Measurements from ENCODE around the gene MAN2B2.

Gene MAN2B2

DNA sequence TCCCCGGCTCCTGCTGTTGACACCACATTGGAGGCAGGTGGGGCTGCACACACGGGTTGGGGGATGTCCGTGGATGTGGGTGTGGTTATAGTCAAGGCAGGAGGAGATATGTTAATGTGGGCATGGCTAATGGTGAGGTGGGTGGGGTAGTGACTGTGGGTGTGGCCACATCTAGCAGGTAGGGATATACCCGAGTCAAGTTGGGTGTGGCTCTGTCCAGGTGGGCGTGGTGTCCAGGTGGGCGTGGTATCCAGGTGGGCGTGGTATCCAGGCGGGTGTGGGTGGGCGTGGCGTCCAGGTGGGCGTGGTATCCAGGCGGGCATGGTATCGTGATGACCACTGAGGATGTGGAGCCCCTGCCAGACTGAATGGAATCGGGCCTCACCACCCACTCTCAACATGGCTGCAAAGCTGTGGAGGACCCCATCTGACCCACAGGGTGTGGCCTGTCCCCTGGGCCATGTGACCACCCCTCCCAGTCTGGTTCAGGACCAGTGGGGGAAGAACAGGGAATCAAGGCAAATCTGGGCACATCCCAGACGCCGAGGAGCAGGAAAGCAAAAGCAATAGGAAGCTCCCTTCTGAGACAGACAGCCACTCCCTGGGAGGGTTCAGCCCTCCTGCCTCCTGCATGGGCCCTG lies 21.0 kb downstream of the MAN2B2 start:
- DNase-seq = no peak

GRCh38 chr4:6596948-6597347 lies 22.0 kb downstream of the MAN2B2 start:
- no peak for DNase-seq

GRCh38 chr4:6598127-6598526 lies 23.1 kb downstream of the MAN2B2 start:
- DNase-seq = no peak

- no peak for DNase-seq
Measured at GRCh38 chr4:6598641-6599040, 23.7 kb downstream of the MAN2B2 start.

DNA sequence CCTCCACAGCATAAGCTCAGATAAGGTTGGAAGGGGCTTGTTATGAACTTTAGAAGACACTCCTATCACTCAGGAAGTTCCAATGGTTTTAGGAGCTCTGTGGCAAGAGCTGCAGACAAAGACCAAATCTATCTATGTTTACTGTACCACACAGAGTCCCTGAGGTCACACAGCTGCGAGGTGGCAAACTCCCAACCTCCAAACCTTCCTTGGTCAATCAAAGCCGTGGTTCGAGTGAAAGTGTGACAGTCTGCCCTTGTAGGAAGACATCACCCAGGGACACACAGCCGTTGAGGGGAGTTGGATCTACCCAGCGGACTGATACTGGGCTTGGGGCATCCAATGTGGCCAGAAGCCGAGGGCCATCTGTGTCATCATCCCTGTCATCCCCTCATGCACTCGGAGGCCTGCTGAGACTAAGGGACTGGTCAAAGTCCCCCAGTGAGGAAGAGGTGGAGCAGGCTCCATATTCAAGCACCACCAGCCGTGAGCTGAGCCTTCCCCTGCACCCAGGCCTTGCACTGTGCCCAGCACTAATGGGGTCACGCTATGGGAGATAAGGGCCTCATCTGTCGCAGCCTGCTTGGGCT lies 26.8 kb downstream of the MAN2B2 start:
- no peak for DNase-seq

DNA sequence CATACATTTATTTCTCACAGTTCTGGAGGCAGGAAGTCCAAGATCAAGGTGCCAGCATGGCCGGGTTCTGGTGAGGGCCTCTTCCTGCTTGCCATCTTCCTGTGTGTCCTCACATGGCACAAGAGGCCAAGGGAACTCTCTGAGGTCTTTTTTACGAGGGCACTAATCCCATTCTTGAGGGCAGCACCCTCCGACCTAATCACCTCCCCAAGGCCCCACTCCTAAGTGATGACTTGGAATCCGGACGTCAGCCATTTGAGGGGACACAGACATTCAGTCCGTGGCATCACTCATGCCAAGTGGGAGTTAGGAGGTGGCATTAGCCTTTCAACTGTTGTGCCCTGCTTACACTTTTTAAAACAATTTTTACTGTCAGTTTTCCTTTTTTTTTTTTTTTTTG lies 27.3 kb downstream of the MAN2B2 start:
- DNase-seq = no peak

DNA sequence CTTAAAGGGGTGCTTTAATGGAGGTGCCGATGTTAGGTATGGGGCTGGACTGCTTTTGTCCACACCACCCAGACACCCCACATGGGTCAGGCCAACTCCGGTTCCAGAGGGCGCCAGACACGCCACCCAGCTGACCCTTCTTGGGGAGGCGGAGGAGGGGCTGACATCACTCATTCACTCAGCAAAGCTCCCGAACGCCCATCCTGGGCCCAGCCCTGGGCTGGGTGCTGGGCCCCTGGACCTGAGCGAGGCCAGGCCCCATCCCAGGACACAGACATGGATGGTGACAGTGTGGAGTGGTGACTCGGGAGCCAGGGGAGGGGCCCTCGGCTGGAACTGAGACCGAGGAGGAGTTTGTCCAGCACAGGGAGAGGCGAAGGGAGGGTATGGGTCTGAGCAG lies 28.1 kb downstream of the MAN2B2 start:
- no peak for DNase-seq

DNA sequence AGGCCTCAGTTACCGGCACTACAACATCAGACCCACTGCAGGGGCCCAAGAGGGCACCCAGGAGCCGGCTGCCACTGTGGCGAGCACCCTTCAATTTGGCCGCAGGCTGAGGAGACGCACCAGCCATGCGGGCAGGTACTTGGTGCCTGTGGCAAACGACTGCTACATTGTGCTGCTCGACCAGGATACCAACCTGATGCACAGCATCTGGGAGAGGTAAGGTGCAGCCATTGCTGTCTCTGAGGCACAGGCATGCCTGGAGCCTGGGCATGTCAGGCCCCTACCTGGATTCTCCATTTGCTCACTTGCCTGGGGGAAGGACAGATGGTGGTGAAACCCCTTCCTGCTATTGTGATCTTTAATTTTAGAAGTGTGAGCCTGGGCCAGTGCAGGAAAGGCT lies 30.1 kb downstream of the MAN2B2 start:
- no peak for DNase-seq

DNA sequence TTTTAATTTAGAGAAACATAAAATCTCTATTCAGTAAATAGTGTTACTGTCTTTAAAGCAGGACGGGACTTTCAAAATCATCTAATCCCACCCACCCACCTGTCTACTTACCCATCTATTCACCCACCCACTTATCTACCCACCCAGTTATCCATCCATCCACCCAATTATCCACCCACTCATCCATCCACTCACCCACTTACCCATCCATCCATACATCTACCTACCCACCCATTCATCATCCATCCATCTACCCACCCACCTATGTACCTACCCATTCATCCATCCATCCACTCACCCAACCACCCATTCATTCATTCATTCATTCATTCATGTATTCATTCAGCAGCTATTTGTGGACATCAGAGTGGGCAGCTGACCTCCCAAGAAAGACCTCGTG lies 30.6 kb downstream of the MAN2B2 start:
- DNase-seq = no peak

- no peak for DNase-seq
Measured at GRCh38 chr4:6606465-6607235, 31.7 kb downstream of the MAN2B2 start.

DNA sequence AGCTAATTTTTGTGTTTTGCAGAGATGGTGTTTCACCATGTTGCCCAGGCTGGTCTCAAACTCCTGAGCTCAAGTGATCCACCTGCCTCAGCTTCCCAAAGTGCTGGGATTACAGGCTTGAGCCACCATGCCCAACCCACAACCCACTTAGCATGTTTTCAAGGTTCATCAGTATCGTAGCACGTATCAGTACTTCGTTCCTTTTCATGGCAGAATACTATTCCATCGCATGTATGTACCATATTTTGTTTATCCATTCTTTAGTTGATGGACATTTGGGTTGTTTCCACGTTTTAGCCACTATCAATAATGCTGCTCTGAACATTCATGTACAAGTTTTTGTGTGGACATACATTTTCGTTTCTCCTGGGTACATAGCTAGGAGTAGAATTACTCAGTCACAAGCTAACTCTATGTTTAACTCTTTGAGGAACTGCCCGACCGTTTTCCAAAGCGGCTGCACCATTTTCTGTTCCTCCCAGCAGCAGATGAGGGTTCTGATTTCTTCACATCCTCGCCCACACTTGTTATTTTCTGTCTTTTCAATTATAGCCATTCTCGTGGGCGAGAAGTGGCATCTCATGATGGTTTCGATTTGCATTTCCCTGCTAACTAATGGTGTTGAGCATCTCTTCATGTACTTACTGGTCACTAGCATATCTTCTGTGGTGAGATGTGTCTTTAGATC lies 32.5 kb downstream of the MAN2B2 start:
- DNase-seq = no peak

DNA sequence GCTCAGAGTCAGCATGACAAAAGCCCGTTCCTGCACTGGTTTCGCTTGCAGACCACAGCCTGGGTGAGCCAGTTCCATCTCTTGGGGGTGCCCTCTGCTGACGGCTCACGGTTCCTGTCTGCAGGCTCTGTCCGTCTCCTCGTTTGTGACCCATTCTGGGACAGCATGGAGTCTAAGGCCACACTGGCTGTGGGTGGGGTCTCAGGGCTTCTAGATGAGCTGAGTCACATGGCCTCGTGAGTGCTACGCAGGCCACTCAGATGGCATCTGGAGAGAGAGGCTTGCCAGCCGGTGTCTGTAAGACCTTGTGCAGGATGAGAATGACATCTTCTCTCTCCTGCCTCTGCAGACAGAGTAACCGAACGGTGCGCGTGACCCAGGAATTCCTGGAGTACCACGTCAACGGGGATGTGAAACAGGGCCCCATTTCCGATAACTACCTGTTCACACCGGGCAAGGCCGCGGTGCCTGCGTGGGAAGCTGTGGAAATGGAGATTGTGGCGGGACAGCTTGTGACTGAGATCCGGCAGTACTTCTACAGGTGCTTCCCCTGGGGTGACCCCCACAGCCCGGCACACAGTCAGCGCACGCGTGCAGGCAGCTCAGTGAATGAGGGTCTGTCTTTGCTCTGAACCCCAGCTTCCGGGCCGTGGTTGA lies 33.9 kb downstream of the MAN2B2 start:
- no peak for DNase-seq

DNA sequence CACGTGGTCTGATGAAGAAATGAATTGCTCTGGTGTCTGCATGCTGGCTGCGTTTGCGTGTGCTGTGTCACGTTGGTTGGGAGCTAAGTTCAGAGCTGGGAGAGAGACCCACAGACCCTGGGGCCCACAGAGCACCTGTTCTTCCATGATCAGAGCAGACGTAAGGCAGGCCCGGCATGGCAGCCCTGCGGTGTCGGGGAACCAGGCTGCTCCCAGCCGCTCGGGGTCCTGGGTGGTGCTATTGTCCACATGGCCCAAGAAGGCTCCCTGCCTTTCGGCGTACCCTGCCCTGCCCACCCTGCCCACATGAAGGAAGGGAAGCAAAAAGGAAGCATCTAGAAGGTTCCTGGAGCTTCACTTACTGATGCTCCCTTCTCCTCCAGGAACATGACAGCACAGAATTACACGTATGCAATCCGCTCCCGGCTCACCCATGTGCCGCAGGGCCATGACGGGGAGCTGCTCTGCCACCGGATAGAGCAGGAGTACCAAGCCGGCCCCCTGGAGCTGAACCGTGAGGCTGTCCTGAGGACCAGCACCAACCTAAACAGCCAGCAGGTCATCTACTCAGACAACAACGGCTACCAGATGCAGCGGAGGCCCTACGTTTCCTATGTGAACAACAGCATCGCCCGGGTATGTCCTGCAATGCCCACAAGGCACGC lies 34.6 kb downstream of the MAN2B2 start:
- no peak for DNase-seq

DNA sequence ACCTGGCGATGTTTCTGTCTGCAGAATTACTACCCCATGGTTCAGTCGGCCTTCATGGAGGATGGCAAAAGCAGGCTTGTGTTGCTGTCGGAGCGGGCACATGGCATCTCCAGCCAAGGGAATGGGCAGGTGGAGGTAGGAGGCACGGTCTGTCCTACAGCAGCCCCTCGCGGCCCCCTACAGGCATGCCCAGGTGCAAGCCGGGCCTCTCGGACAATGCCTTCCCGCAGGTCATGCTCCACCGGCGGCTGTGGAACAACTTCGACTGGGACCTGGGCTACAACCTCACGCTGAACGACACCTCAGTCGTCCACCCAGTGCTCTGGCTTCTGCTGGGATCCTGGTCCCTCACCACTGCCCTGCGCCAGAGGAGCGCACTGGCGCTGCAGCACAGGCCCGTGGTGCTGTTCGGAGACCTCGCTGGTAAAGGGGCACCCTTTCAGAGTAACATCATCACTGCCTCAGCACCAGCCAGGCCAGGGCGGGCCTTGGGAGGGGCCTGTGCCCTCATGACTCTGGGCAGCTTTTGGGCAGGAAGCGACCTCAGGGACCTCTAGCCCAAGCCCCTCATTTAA lies 36.0 kb downstream of the MAN2B2 start:
- DNase-seq = no peak

- no peak for DNase-seq
Measured at GRCh38 chr4:6612961-6613675, 38.1 kb downstream of the MAN2B2 start.

DNA sequence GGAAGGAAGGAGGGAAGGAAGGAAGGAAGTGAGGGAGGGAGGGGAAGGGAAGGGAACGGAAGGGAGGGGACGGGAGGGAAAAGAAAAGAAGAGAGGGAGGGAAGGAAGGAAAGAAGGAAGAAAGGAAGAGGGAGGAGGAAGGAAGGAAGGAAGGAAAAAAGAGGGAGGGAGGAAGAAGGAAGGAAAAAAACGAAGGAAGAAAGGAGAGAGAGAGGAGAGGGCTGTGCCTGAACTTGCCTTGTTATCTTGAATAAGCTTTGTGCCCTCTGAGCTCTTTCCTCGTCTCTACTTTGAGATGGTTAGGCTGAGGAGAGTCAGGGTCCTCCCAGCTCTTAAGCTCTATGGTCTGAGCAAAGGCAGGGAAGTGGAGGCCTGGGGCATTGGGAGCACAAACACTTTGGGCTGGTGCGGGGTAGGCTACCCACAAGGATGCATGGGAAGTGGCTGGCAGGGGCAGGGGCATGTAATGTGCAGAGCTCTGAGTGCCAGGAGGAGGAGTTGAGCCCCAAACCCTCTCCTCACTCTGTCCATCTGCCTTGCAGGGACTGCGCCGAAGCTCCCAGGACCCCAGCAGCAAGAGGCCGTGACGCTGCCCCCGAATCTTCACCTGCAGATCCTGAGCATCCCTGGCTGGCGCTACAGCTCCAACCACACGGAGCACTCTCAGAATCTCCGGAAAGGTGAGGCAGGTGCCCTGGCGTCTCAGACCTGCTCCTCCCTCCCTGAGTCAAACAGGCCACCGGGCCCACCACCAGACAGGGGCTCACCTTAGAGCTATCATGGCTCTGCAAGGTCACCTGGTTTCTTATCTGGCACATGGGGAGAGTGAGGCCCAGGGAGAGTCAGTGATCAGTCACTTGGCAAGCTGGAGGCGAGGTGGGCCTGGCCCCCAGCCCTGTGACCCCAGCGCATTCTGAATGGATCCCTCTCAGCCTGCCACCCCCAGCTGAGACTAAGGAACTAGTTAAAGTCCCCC lies 39.0 kb downstream of the MAN2B2 start:
- no peak for DNase-seq

DNA sequence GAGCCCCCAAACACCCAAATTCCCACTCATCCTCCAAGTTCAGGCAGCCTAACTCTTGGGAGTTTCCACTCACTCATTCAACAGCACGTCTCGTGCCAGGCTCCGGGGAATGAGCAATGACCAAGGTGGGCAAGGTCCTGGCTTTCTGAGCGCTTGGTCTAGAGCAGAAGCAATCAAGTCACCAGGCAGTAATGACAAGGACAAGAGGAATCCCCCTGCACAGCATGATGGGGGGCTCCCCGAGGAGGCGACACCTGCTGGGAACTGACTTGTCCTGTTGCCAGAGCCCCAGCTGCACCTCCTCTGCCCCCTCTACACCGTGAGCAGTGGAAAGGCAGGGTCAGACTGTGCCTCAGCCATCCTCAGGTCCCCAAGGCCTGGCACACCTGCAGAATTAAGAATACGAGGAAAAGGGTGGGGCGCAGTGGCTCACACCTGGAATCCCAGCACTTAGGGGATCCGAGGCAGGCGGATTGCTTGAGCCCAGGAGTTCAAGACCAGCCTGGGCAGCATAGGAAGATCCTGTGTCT lies 39.8 kb downstream of the MAN2B2 start:
- no peak for DNase-seq

DNA sequence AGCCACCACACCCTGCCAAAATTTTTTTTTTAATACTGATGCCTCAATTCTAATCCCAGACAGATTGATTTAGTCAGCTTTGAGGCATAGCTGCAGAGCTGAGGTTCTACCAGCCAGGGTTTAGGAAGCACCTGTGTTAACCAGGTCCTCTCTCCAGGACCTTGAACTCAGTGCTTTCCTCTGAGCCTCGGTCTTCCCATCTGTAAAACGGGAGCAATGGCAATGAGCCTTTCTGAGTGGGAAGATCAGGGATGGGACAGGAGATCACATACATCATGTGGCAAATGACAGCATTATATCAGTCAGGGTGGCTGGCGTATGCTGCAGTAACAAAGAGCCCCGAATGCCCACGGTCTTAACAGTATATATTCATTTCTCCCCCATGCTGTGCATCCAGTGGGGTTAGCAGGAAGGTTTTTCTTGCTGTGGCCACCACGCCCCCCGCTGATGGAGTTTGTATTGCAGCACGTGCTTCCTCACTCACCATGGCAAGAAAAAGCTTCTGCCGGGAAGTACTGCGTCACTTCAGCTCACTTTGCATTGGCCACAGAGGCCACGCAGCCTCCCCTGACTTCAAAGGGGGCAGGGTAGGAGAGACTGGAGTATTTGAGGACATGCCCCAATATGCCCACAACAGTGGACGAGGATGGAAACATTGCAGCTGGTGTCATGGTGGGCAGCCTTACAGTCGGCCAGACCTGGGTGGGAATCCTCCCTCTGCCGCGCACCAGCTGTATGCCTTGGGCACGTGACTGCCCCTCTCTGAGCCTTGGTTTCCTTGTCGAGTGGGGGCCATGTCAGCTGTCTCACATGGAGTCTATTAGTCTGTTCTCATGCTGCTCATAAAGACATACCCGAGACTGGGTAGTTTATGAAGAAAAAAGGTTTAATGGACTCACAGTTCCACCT lies 41.4 kb downstream of the MAN2B2 start:
- DNase-seq = no peak

DNA sequence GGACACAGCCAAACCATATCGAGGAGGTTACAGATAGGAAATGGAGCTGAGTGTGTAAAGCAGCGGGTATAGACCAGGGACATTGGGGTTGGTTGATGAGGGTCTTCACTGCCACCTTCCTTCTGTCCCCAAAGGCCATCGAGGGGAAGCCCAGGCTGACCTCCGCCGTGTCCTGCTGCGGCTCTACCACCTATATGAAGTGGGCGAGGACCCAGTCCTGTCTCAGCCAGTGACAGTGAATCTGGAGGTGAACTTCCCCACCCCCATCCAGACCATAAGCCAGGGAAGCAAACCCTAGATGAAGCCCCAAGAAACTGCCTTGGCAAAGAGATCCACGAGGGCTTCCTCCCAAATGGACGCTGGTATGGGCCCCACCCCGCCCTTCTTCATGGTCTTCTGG lies 42.3 kb downstream of the MAN2B2 start:
- DNase-seq = no peak
